Measurements from ENCODE around the gene STRBP.

DNA sequence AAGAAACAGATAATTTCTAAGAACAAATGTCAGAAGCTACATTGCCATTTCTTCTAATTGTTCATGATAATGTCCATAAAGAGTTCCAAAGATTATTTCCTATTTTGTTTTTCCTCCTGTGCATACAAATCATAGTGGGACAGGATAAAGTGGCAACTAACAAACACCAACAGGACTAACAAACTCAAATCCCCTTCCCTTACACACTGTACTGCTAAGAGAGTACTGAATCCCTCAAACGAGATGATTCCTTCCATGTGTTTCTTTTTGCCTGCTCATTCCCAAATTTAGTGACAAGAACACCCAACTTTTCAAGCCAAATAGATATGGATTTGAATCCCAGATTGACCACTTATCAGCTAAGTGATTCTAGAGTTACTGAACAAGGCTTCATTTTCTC lies 15.2 kb downstream of the STRBP start:
- TF ChIP-seq, protein P1, sequence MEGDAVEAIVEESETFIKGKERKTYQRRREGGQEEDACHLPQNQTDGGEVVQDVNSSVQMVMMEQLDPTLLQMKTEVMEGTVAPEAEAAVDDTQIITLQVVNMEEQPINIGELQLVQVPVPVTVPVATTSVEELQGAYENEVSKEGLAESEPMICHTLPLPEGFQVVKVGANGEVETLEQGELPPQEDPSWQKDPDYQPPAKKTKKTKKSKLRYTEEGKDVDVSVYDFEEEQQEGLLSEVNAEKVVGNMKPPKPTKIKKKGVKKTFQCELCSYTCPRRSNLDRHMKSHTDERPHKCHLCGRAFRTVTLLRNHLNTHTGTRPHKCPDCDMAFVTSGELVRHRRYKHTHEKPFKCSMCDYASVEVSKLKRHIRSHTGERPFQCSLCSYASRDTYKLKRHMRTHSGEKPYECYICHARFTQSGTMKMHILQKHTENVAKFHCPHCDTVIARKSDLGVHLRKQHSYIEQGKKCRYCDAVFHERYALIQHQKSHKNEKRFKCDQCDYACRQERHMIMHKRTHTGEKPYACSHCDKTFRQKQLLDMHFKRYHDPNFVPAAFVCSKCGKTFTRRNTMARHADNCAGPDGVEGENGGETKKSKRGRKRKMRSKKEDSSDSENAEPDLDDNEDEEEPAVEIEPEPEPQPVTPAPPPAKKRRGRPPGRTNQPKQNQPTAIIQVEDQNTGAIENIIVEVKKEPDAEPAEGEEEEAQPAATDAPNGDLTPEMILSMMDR (IDR thresholded peaks at IDR 0.05; ENCODE audit: borderline replicate concordance, extremely low read depth, low read length, poor library complexity, severe bottlenecking), result no peak
- no peak for TF ChIP-seq EZH2 (IDR thresholded peaks at IDR 0.05; ENCODE audit: borderline replicate concordance, low read depth, low read length, severe bottlenecking)
